KOPT-K1 (cell line): Measurements from ENCODE around the gene MAPK12.

Experiments
- H3K27ac ChIP-seq: fragments of 200-600 bp; sonication (generic); 2 replicates; pipeline ENCODE4 v1.5.1; 2016; ENCODE audit warnings: antibody characterized with exemption, mild to moderate bottlenecking, low read depth, low read length; ENCODE audit not compliant: poor library complexity, severe bottlenecking
- H3K36me3 ChIP-seq: fragments of 200-600 bp; sonication (generic); 2 replicates; pipeline ENCODE4 v1.5.1; 2017; ENCODE audit warnings: antibody characterized with exemption, mild to moderate bottlenecking, low read length, moderate library complexity; ENCODE audit not compliant: insufficient read depth
- H3K9me3 ChIP-seq: fragments of 200-600 bp; sonication (generic); 2 replicates; pipeline ENCODE4 v1.5.1; 2017; ENCODE audit warnings: antibody characterized with exemption, low read length, mild to moderate bottlenecking; ENCODE audit not compliant: insufficient read depth, poor library complexity, severe bottlenecking

Gene MAPK12

DNA sequence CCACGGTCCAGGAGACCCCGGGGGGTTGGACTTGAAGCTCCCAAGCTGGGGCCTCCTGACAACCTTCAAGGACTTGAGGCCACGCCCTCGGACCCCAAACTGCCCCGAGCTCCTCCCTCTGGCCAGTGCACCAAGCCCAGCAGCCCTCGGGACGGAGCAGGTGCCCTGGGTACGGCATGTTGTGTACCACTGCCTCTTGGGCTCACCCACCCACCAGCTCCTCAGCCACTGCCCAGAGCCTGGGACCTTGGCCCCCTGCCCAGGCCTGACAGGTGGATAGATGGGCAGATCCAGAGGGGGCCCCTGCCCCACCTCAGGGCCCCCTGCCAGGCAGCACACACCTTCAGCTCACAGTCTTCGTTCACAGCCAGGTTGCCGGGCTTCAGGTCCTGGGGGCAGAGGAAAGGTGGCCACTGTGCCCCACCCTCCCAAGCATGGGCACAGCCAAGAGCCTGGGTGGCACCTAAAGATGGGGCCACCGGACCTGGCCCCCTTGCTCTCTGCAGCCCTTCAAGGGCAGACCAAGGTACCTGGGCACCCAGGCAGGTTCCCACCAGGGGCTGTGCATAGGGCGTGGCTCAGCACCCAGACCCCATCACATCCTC is 5.1 kb downstream of the MAPK12 start:
- H3K9me3 ChIP-seq, result no peaks in the 10 kb centered on the region
- H3K27ac ChIP-seq, result no peak overlapping the region
- H3K36me3 ChIP-seq, result no peaks in the 10 kb centered on the region

GRCh38 chr22:50255607-50256006 is 5.9 kb downstream of the MAPK12 start:
- no peaks in the 10 kb centered on the region for H3K9me3 ChIP-seq
- no peak overlapping the region for H3K27ac ChIP-seq
- H3K36me3 ChIP-seq, result no peaks in the 10 kb centered on the region

DNA sequence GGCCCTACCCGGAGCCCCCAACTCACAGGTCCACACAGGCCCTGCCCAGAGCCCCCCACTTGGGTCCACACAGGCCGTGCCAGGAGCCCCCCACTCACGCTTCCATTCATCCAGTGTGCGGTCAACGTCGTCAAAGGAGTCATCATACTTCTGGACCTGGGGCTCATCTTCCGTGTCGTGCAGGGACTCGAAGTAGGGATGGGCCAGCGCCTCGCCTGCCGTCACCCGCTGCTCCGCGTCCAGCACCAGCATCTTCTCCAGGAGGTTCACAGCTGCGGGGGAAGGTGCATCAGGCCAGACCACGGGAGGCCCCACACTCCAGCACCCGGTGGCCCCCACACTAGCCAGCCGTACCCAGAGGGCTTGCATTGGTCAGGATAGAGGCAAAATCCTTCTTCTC is 6.4 kb downstream of the MAPK12 start:
- no peaks in the 10 kb centered on the region for H3K36me3 ChIP-seq
- no peaks in the 10 kb centered on the region for H3K9me3 ChIP-seq
- no peak overlapping the region for H3K27ac ChIP-seq

DNA sequence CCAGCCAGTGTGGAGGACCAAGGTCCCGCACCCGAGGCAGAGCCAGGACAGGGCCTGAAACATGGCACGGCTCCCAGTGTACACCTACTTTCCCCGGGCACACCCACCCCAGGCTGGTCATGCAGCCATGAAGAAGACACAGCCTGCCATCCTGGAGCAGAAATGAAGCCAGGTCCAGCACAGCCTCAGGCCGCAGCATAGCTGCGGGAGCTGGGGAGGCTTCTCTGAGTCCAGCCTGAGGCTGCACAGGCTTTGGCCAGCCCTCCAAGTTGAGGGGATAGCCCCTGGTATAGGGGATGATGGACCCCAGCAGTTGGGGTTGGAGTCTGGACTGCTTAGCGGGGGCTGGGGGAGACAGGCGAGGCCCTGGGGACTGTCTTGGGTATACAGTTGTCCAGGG is 7.5 kb downstream of the MAPK12 start:
- Histone ChIP-seq H3K27ac (no peak overlapping the region), H3K9me3 (no peaks in the 10 kb centered on the region), H3K36me3 (no peaks in the 10 kb centered on the region)

GRCh38 chr22:50253046-50253915 is 8.2 kb downstream of the MAPK12 start:
- Histone ChIP-seq H3K36me3 (no peaks in the 10 kb centered on the region), H3K27ac (no peak overlapping the region), H3K9me3 (no peaks in the 10 kb centered on the region)

DNA sequence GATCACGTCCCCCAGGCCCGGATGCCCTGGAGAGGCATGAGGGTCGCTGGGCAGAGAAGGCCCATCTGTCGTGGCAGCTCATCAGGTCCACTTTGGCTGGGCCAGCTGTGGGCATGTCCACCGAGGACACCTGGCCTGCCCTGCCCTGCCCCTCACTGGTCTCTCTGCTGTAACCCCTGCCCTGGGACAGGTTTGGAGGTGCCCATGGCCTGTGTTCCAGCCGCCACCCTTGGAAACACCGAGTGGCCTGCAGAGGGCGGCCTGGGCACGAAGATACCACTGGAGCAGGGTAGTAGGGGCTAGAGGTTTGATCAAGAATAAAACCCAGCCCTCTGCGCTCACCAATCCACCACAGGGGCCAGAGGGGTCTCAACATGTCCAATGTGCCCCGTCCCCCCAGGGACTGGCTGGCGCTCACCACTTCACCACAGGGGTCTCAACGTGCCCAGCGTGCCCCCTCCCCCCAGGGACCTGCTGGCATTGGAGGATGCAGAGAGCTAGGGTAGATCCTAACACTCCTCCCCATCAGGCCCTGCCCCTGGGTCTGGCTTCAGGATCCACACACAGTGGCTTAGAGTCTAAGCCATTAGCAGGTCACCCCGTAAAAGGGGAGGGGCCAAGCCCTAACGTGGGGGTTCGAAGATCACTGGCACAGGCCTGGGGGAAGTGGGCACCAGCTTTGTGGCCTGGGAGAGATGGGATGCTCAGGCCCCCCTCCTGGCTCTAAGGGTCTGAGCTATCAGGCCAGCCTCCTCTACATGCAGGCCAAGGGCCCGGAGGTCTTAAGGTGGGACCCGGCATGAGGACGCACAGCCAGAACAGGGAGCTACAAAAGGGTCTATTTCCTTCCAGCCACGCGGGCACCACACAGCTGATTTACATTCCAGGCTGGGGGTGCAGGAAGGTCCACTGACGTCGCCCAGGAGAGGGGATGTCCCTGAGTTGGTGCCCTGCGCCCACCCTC is 9.1 kb downstream of the MAPK12 start:
- Histone ChIP-seq H3K9me3 (no peaks in the 10 kb centered on the region), H3K36me3 (peaks cover 8% of the 10 kb centered on the region; the same call in 1 of the 2 replicates), H3K27ac (no peak overlapping the region)

- Histone ChIP-seq H3K36me3 (peaks cover 16% of the 10 kb centered on the region), H3K27ac (no peak overlapping the region)
These were observed 9.9 kb downstream of the MAPK12 start for GRCh38 chr22:50251477-50252081.

DNA sequence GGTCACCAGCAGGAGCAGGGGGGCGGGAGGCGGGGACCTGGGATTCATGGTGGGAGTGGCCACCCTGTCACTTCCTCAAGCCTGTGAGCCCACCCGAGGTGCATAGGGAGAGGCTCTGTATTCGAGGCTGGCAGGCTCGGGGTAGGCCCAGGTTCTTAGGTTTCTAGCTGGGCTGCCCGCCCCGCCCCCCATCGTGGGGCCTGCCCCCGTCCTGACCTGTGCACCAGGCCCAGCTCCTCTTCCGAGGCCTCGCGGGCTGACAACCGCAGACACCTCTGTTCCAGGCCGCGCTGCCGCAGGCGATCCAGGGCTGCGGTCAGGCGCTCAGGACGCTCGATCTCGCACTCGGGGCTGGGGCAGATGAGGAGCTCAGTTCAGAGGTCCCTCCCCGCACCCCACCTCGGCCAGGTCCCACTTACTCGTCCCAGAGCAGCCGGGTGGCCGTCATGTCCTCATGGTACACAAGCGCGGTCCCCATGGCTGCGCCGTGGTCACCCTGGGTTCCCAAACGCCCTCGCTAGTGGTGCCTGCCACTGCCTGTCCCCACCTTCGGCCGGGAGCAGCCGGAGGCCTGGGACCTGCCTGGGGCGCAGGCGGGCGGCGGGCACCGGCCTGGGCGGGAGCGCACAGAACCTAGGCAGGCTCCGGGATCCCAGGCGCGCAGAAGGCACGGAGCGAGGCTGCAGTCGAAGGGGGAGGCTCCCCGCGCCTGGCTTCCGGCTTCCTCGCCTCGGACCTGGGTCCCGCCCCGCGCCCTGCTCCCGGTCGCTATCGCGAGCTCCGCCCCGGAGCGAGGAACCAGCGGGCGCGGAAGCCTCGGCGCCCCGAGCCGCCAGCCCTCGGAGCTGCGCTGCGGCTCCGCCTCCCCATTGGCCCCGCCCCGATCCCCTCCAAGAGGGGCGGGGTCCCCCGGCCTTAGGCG is 10.7 kb downstream of the MAPK12 start, which contains the start of gene HDAC10:
Gene HDAC10, minus strand, starts transcription at position 711 of the 922 bp plus-strand sequence. Its CDS starts 233 bp downstream, at position 478.
- Histone ChIP-seq H3K9me3 (no peaks in the 10 kb centered on the region), H3K27ac (peak within 1 kb of the TSS; percentile 53), H3K36me3 (peaks cover 23% of the 10 kb centered on the region)

More at GRCh38 chr22:50251477-50252081, 9.9 kb downstream of the MAPK12 start:
- H3K9me3 ChIP-seq, result no peaks in the 10 kb centered on the region

DNA sequence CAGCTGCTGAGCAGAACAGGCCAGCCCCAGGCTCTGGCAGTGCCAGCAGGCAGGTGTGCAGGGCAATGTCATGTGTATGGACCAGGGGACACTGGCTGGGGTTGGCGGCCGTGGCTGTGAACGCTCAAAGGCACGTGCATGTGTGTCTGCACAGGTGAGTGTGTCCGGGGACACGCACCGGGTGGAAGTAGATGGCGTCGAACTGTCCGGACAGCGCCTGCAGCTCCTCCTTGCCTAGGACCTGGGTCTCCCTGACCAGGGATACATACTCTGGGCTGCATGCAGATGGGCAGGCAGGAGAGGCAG is 11.3 kb downstream of the MAPK12 start:
- Histone ChIP-seq H3K9me3 (no peaks in the 10 kb centered on the region), H3K27ac (peak overlapping the region; percentile 53), H3K36me3 (peaks cover 24% of the 10 kb centered on the region)

DNA sequence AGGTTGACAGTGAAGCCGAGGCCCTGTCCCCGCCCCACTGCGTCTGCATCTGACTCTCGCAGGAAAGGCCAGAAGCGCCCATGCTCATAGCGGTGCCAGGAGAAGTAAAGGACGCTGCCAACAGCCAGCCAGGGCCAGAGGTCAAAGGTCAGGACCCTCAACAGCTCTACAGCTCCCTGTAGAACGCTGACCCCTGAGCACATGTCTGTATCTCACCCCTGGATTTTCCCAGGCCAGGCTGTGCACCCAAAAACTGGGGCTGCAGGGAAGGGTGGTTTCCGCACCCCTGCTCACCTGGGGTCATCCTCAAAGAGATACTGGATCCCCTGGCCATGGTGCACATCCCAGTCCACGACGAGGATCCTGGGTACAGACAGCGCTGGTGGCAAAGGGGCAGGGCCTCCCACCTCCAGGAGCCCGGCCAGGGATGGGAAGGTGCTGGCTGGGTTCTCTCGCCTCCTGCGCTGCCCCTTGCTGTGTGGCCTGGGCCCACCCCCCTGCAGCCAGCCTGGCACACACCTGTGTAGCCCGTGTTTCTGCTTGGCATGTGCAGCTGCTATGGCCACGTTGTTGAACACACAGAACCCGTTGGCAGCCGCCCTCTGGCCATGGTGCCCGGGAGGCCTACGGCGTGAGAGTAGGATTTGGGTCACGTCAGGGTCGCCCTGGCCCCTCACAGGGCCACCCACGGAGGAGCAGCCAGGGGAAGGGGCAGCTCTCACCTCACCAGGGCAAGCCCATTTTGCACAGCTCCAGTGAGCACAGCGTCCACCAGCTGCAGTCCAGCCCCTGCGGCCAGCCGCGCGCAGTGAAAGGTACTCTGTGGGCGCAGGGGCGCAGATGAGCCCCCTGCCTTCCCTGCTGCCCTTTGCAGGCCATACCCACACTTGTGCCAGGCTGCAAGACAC is 11.9 kb downstream of the MAPK12 start:
- Histone ChIP-seq H3K9me3 (no peaks in the 10 kb centered on the region), H3K36me3 (peaks cover 24% of the 10 kb centered on the region), H3K27ac (peak overlapping the region; percentile 53)

- no peaks in the 10 kb centered on the region for H3K9me3 ChIP-seq
- no peak overlapping the region for H3K27ac ChIP-seq
- peaks cover 24% of the 10 kb centered on the region for H3K36me3 ChIP-seq
These were observed 13.0 kb downstream of the MAPK12 start for GRCh38 chr22:50248196-50249081.

- no peak overlapping the region for H3K27ac ChIP-seq
These were observed 13.7 kb downstream of the MAPK12 start for GRCh38 chr22:50247748-50248147.

More at GRCh38 chr22:50247748-50248147, 13.7 kb downstream of the MAPK12 start:
- Histone ChIP-seq H3K36me3 (peaks cover 24% of the 10 kb centered on the region), H3K9me3 (no peaks in the 10 kb centered on the region)
